Ascending aorta (tissue), 2 donors: ENCODE results near the gene ENHO. TPM values are rescaled to one million over a fixed set of nuclear protein-coding genes. Genes with fewer than 3 reads are reported as not detected.
"Not testable (repeated sequence)": the region's sequence is repeated elsewhere in the genome, so short reads cannot be mapped to it uniquely, and the experiment has no call there.

ENCODE experiments used
- DNase-seq, 2 donors: peaks; one replicate each; pipeline ENCODE4 v3.0.0-alpha.2; 2019; ENCODE audit warnings: low spot score in 2 of 2
- H3K27ac ChIP-seq, 2 donors: fragments of 200-600 bp; sonication (generic); one replicate each; pipeline ENCODE4 v1.5.1; 2016 to 2017; ENCODE audit warnings: mild to moderate bottlenecking in 1 of 2
- H3K27me3 ChIP-seq: fragments of 200-600 bp; sonication (generic); one replicate; pipeline ENCODE4 v1.5.1; 2017
- H3K36me3 ChIP-seq, 2 donors: fragments of 200-600 bp; sonication (generic); one replicate each; pipeline ENCODE4 v1.5.1; 2016
- H3K4me1 ChIP-seq, 2 donors: fragments of 200-600 bp; sonication (generic); one replicate each; pipeline ENCODE4 v1.5.1; 2016 to 2017; ENCODE audit warnings: mild to moderate bottlenecking in 1 of 2
- H3K4me3 ChIP-seq, 2 donors: fragments of 200-600 bp; sonication (generic); one replicate each; pipeline ENCODE4 v1.5.1; 2016 to 2017; ENCODE audit warnings: mild to moderate bottlenecking in 1 of 2
- H3K9me3 ChIP-seq, 2 donors: fragments of 200-600 bp; sonication (generic); one replicate each; pipeline ENCODE4 v1.5.1; 2016
- intact Hi-C: fragments of 100-400 bp; cut with DNase I; formaldehyde crosslinking; loops from one replicate; pipeline ENCODE4 v1.15.1; 2023
- total RNA-seq: library from RNA; depleted of rRNA; stranded (reverse); fragments of >200 nt; gene quantifications from one replicate; pipeline ENCODE4 v1.1.0, GENCODE V29; 2016
- TF ChIP-seq, protein P1 (sequence below), 3 experiments: fragments of 200-600 bp in 2 of 3; fragments of 450-650 bp in 1 of 3; sonication (generic) in 2 of 3; IDR thresholded peaks; one replicate each; pipeline ENCODE4 v1.5.1; 2016 to 2019; ENCODE audit warnings: antibody characterized with exemption in 3 of 3, mild to moderate bottlenecking in 1 of 3, moderate library complexity in 1 of 3

Gene ENHO
- total RNA-seq, 1 donor from 2014 or later = not detected

DNA sequence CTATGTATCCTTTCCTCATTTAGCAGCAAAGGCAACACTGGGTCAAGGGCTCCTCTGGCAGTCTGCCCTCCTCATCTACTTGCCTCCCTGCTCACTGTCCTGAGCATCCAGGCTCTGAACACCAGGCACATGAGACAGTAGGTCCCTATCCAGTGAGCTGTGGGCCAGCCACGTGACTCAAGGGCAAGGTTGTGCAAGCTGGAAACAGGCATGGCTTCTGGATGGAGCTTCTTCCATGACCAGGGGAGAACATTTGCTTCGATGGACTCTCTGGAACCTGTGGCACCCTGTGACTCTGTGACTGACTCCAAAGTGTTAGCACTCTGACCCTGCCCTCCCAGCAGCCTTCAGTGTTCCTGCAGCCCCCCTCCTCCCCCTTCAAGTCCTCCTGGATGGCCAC lies 31.2 kb downstream of the ENHO start:
- H3K36me3 ChIP-seq = no peaks in the 10 kb centered on the region
- H3K27me3 ChIP-seq = no peaks in the 10 kb centered on the region
- no peaks in the 10 kb centered on the region for H3K4me1 ChIP-seq
- no peaks in the 10 kb centered on the region for H3K9me3 ChIP-seq
- H3K27ac ChIP-seq = no peak overlapping the region
- DNase-seq = no peak
- intact Hi-C loops = no loop called here
- TF ChIP-seq, protein P1, sequence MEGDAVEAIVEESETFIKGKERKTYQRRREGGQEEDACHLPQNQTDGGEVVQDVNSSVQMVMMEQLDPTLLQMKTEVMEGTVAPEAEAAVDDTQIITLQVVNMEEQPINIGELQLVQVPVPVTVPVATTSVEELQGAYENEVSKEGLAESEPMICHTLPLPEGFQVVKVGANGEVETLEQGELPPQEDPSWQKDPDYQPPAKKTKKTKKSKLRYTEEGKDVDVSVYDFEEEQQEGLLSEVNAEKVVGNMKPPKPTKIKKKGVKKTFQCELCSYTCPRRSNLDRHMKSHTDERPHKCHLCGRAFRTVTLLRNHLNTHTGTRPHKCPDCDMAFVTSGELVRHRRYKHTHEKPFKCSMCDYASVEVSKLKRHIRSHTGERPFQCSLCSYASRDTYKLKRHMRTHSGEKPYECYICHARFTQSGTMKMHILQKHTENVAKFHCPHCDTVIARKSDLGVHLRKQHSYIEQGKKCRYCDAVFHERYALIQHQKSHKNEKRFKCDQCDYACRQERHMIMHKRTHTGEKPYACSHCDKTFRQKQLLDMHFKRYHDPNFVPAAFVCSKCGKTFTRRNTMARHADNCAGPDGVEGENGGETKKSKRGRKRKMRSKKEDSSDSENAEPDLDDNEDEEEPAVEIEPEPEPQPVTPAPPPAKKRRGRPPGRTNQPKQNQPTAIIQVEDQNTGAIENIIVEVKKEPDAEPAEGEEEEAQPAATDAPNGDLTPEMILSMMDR (IDR thresholded peaks at IDR 0.05) = no peak
- H3K4me3 ChIP-seq = no peak overlapping the region

DNA sequence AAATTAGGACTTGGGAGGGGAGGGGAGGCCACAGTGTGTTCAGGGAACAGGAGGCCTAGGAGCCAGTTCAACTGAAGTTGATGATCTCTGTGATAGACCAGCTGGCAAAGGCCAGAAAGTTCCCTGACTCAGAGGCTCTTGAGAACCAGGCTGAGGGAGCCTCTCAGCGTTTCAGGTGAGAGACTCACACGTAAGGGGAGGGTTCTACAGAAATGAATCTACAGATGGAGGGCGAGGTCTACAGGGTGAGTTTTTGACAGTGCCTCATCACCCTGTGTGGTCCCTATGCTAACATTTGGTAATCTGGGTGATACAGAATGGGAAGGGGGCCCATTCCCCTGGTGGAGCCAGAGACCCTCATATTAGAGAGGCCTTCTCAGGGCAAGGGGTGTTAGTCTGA lies 32.0 kb downstream of the ENHO start:
- Histone ChIP-seq H3K4me1 (no peaks in the 10 kb centered on the region), H3K27me3 (no peaks in the 10 kb centered on the region), H3K4me3 (no peak overlapping the region), H3K36me3 (no peaks in the 10 kb centered on the region), H3K27ac (no peak overlapping the region), H3K9me3 (no peaks in the 10 kb centered on the region)
- TF ChIP-seq, protein P1 (IDR thresholded peaks at IDR 0.05) = no peak
- intact Hi-C loops = no loop called here
- no peak for DNase-seq

DNA sequence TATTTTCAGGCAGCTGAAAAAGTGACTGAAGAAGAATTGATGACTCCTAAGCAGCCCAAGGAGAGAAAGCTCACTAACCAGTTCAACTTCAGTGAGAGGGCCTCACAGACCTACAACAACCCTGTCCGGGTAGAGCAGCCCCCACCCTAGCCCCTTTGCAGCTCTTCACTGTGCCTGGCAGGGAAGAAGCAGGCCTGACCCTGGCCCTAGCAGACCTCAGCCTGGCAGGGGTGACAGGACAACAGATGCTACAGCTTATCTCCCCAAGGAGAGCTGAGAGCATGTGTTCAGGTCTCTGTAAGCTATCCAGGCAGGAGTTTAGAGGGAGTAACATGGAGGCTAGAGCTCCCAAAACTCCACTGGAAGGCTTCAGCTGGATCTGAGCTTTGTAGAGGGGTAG lies 32.4 kb downstream of the ENHO start:
- H3K9me3 ChIP-seq = no peaks in the 10 kb centered on the region
- intact Hi-C loops = no loop called here
- H3K27ac ChIP-seq = no peak overlapping the region
- H3K27me3 ChIP-seq = no peaks in the 10 kb centered on the region
- TF ChIP-seq, protein P1 (IDR thresholded peaks at IDR 0.05) = no peak
- no peak for DNase-seq
- H3K36me3 ChIP-seq = no peaks in the 10 kb centered on the region
- H3K4me1 ChIP-seq = no peaks in the 10 kb centered on the region
- H3K4me3 ChIP-seq = no peak overlapping the region

DNA sequence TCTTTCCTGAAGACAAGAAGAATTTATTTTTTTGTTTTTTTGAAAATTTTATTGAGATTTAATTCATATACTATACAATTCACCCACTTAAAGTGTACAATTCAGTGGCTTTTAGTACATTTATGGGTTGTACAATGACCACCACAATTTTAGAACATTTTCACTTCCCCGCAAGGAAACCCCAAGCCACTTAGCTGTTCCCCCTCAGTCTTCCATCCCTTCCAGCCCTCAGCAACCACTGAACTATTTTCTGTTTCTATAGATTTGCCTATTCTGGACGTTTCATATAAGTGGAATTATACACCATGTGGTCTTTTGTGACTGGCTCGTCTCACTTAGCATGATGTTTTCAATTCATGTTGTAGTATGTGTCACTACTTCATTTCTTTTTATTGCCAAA lies 36.2 kb downstream of the ENHO start:
- Histone ChIP-seq H3K27ac (no peak overlapping the region), H3K36me3 (no peaks in the 10 kb centered on the region), H3K9me3 (no peaks in the 10 kb centered on the region), H3K4me1 (no peaks in the 10 kb centered on the region), H3K27me3 (no peaks in the 10 kb centered on the region), H3K4me3 (no peak overlapping the region)
- no peak for DNase-seq
- TF ChIP-seq, protein P1 (IDR thresholded peaks at IDR 0.05) = no peak
- intact Hi-C loops = no loop called here

DNA sequence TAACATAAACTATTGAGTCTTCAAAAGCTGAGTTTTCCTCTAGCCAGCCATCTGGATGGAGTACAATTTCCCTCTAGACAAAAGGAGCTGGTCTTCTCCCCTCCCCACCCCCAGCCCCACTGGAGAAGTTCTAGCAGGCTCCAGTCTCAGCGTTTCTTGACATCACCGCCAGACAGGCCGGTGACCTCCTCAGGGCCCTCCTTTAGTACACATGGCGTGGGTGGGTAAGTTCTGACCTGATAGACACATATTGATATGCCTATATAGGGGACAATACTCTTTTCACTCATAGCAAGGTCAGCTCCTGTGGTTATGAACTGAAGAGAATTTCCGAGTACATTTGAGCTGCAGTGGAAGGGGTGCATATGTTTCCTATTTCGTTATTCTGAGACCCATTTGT lies 37.0 kb downstream of the ENHO start:
- intact Hi-C loops = no loop called here
- H3K36me3 ChIP-seq = no peaks in the 10 kb centered on the region
- no peaks in the 10 kb centered on the region for H3K9me3 ChIP-seq
- DNase-seq = peak in 1 of 2 donors; percentile 24
- no peaks in the 10 kb centered on the region for H3K27me3 ChIP-seq
- no peak overlapping the region for H3K4me3 ChIP-seq
- H3K27ac ChIP-seq = no peak overlapping the region
- H3K4me1 ChIP-seq = no peaks in the 10 kb centered on the region
- TF ChIP-seq, protein P1 (IDR thresholded peaks at IDR 0.05) = no peak

DNA sequence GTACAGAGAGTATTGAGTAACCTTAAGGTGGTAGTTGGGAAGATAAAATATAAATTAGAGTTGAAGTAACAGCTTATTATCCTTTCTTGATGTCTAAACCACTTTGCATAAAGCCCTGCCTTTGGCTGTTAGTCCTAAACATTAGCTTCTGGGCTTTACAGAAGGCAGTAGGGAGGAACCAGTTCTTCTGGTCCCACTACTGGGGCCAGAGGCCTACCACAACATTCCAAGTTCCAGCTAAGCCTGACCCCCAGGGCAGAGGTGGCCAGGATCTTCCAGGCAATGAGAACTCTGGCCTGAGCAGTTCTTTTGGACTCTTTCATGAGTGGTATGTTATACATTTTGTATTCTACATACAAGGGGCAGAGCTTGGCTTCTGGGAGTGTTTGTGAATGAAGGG lies 38.1 kb downstream of the ENHO start:
- Histone ChIP-seq H3K4me1 (no peaks in the 10 kb centered on the region), H3K9me3 (no peaks in the 10 kb centered on the region), H3K4me3 (no peak overlapping the region), H3K27me3 (no peaks in the 10 kb centered on the region), H3K27ac (no peak overlapping the region), H3K36me3 (no peaks in the 10 kb centered on the region)
- TF ChIP-seq, protein P1 (IDR thresholded peaks at IDR 0.05) = no peak
- no peak for DNase-seq
- intact Hi-C loops = no loop called here

DNA sequence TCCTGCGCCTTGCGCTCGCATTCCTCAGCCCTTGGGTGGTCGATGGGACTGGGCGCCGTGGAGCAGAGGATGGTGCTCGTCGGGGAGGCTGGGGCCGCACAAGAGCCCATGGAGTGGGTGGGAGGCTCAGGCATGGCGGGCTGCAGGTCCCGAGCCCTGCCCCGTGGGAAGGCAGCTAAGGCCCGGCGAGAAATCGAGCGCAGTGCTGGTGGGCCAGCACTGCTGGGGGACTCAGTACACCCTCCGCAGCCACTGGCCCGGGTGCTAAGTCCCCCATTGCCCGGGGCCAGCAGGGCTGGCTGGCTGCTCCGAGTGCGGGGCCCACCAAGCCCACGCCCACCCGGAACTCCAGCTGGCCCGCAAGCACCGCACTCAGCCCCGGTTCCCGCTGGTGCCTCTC lies 40.0 kb downstream of the ENHO start:
- peak in 1 of 2 donors; percentile 5 for DNase-seq
- H3K27ac ChIP-seq, H3K9me3 ChIP-seq, H3K4me1 ChIP-seq, H3K36me3 ChIP-seq, H3K4me3 ChIP-seq, H3K27me3 ChIP-seq, intact Hi-C loops: not testable (repeated sequence)

DNA sequence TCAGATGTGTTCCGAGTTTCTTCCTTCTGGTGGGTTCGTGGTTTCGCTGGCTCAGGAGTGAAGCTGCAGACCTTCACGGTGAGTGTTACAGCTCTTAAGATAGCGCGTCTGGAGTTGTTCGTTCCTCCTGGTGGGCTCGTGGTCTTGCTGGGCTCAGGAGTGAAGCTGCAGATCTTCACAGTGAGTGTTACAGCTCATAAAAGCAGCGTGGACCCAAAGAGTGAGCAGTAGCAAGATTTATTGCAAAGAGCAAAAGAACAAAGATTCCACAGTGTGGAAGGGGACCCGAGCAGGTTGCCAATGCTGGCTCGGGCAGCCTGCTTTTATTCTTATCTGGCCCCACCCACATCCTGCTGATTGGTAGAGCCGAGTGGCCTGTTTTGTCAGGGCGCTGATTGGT lies 41.2 kb downstream of the ENHO start:
- intact Hi-C loops, H3K4me3 ChIP-seq, H3K36me3 ChIP-seq, H3K27me3 ChIP-seq, H3K9me3 ChIP-seq, H3K4me1 ChIP-seq, H3K27ac ChIP-seq: not testable (repeated sequence)
- peak in 1 of 2 donors; percentile 7 for DNase-seq
